Measurements from ENCODE around the gene TUFT1. TPM values are rescaled to one million over a fixed set of nuclear protein-coding genes. Genes with fewer than 3 reads are reported as not detected.

Gene TUFT1
- total and polyA plus RNA-seq, 9 of the 15 experiments (the other 6 are each of a cell fraction or from before 2014, with no cell fraction given): 0.54 to 2.0 (median 1.7) TPM

DNA sequence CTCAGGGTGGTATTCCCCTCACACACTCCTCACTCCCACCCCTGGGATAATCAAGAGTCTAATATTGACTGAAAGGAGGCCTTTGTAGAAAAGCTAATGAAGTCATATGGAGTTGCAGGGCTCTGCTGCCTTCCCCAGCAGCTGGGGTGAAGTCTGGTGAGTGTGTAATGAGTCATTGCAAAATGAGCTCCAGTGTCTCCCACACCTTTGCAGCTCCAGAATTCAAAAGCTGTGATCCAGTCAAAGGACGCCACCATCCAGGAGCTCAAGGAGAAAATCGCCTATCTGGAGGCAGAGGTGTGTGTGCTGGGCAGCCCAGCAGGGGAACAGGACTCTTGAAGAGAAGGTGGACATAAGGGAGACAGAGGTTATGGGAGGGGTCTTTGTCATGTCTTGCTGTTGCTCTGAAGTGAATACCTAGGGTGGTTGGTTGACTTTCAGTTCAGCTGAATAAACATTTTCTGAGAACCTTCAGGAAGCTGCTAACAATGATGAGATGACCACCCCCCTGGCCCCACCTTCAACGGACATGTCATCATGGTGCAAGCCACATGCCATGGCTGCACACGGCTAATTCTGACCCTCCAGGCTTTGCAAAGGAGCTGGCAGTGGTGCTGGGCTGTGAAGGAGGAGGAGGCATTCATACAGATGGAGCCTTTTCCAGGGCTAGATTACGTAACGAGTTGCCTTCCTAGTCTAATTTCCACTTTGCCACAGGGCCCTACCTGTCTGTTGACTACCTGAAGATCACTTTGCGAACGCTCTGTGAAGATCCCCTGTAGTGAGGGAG lies 39.5 kb downstream of the TUFT1 start:
- Histone ChIP-seq H4K20me1 (replicated peaks; ENCODE audit: control insufficient read depth, insufficient read depth, low read length) (no peaks in the 10 kb centered on the region), H3K9ac (ENCODE audit: insufficient read depth in 1 of 2, low read depth in 2 of 2, low read length in 2 of 2) (no peak overlapping the region), H3K36me3 (ENCODE audit: control insufficient read depth, insufficient read depth, low read length) (no peaks in the 10 kb centered on the region; the same call in 2 of the 3 replicates), H3K4me3 (no peak overlapping the region), H3K27ac (ENCODE audit: extremely low read depth, low read depth, low read length) (no peak overlapping the region), H3K79me2 (ENCODE audit: control insufficient read depth, insufficient read depth, low read length) (no peaks in the 10 kb centered on the region), H3K9me1 (ENCODE audit: control insufficient read depth, insufficient read depth, low read length) (no peaks in the 10 kb centered on the region), H3K4me2 (ENCODE audit: insufficient read depth, low read length) (no peak overlapping the region), H3K9me3 (replicated peaks; ENCODE audit: control insufficient read depth, insufficient read depth, low read depth, low read length) (no peaks in the 10 kb centered on the region), H3K4me1 (replicated peaks in 1 of 2; ENCODE audit: control insufficient read depth in 2 of 2, insufficient read depth in 2 of 2, low read length in 2 of 2) (peaks cover 8 to 33% of the 10 kb centered on the region in 2 experiments; a peak in 4 of 5 replicates), H3K27me3 (ENCODE audit: control insufficient read depth in 2 of 2, insufficient read depth in 2 of 2, low read length in 2 of 2) (no peaks in the 10 kb centered on the region), H2AFZ (ENCODE audit: low read depth, low read length) (no peak overlapping the region)
- CTCF ChIA-PET (ENCODE audit: low intra/inter-chr PET ratio): no interaction called here
- peak; percentile 72 for TF ChIP-seq JUN (IDR thresholded peaks at IDR 0.05; ENCODE audit: borderline replicate concordance, low read depth, low read length)
- TF ChIP-seq JUN (CRISPR knock-in tag; IDR thresholded peaks at IDR 0.05; ENCODE audit: borderline replicate concordance): no peak
- TF ChIP-seq BHLHE40 (IDR thresholded peaks at IDR 0.05; ENCODE audit: low read length): 0 out of 2 replicates have a peak, but pooled peaks have one; percentile 16
- TF ChIP-seq SIX5 (IDR thresholded peaks at IDR 0.05; ENCODE audit: borderline replicate concordance in 1 of 2, insufficient read depth in 1 of 2, low read depth in 1 of 2, low read length in 2 of 2): no peak
- TF ChIP-seq JUND (IDR thresholded peaks at IDR 0.05; ENCODE audit: borderline replicate concordance, low read depth, low read length): peak; percentile 68; the same call in 1 of the 2 replicates
- TF ChIP-seq JUND (tag; IDR thresholded peaks at IDR 0.05; ENCODE audit: borderline replicate concordance, low read depth, low read length): no peak
- TF ChIP-seq ARID1B (IDR thresholded peaks at IDR 0.05): peak; percentile 11; the same call in 1 of the 2 replicates
- TF ChIP-seq ELF4 (CRISPR knock-in tag; IDR thresholded peaks at IDR 0.05): no peak
- no peak for TF ChIP-seq SPI1 (IDR thresholded peaks at IDR 0.05; ENCODE audit: borderline replicate concordance, low read depth, low read length)
- peak; percentile 89 for TF ChIP-seq FOSL1 (tag; conservative IDR thresholded peaks at IDR 0.05)
- TF ChIP-seq, protein P1, sequence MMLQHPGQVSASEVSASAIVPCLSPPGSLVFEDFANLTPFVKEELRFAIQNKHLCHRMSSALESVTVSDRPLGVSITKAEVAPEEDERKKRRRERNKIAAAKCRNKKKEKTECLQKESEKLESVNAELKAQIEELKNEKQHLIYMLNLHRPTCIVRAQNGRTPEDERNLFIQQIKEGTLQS (IDR thresholded peaks at IDR 0.05): peak; percentile 57
- TF ChIP-seq, protein P1 (CRISPR knock-in tag; conservative IDR thresholded peaks at IDR 0.05): no peak
- no TSS peak for BruUV-seq (replicated peaks)
- DNase-seq (ENCODE audit: extremely low read depth in 1 of 4, low spot score in 3 of 4) (peak in 3 of 4 experiments; percentile 22 to 40 (median 35)), FAIRE-seq (peak; percentile 46), ATAC-seq (no peak)
- 38% methylated on average over 8 of the region's 8 CpGs for WGBS (ENCODE audit: insufficient coverage, low coverage, missing lambda C conversion rate)
- POLR2A ChIA-PET: interaction anchor here (0.6 to 1.6 kb wide), 7 partner anchors 9 to 252 kb away, joined by 3 to 7 read pairs (median 3); partner anchors contain the start of gene RORC
- in situ Hi-C loops (cut with MboI): no loop called here
- intact Hi-C loops (cut with micrococcal nuclease): loop anchor here (5.0 kb wide), 1 partner anchor 37 kb away; the partner anchor contains the start of gene TUFT1

Data from K562 (cell line).